HG02852 (cell line): Measurements from ENCODE around the gene ALKAL2.
"Not testable (repeated sequence)": the region's sequence is repeated elsewhere in the genome, so short reads cannot be mapped to it uniquely, and the experiment has no call there.

Experiments used
- ATAC-seq: cut with Tn5 transposase; IDR thresholded peaks from one replicate; pipeline ENCODE4 v1.9.1; 2021; ENCODE audit warnings: mild to moderate bottlenecking, moderate library complexity; ENCODE audit not compliant: unreplicated experiment

The ALKAL2 gene, protein sequence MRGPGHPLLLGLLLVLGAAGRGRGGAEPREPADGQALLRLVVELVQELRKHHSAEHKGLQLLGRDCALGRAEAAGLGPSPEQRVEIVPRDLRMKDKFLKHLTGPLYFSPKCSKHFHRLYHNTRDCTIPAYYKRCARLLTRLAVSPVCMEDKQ

DNA sequence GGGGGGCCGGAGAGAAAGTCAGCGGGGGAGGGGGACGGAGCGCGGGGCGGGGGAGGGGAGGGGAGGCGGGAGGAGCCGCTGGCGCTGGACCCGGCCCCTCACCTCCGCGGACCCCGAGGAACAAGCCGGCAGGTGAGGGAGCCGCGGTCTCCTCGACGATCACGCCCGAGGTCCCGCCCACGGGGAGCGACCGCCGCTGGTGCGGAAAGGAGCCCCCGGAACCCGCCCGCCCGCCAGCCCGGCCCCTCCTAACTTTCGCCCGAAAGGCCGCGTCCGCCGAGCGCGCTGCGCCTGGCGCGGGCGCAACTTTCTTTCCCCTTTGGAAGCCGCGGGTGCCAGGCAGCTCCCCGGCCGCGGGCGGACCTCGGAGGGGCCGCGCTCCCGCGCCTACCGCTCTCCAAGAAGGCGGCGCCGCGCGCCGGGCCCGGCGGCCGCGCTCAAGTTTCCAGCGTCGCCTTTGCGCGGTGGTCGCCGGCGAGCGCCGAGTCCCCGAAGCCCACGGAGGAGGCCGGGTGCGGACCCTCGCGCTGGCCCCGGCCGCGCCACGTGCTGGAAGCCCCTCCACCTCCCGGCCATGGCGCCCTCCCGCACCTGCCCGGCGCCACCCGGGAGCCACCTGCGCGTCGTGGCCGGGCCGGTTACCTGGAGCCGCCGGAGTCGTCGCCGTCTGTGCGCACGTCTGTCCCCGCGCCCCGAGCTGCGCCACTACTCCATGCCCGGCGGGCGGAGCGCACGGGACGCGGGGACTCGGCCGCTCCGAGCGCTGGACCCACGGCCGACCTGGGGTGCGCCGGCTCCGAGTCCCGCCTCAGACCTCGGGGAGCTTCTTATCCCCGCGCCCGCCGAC lies at the start of gene ALKAL2:
ALKAL2 (minus strand) TSS at position 181 of the 847 bp plus-strand sequence. CDS start 256 bp downstream, outside the sequence.
- ATAC-seq, result no peak

DNA sequence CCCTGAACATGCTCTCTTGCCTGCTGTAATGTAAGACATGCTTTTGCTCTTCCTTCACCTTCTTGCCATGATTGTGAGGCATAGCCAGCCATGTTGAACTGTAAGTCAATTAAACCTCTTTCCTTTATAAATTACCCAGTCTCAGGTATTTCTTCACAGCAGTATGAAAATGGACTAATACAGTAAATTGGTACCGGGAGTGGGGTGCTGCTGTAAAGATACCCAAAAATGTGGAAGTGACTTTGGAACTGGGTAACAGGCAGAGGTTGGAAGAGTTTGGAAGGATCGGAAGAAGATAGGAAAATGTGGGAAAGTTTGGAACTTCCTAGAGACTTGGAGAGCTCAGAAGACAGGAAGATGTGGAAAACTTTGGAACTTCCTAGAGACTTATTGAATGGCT lies 49.1 kb upstream of the ALKAL2 start:
- ATAC-seq, result not testable (repeated sequence)

DNA sequence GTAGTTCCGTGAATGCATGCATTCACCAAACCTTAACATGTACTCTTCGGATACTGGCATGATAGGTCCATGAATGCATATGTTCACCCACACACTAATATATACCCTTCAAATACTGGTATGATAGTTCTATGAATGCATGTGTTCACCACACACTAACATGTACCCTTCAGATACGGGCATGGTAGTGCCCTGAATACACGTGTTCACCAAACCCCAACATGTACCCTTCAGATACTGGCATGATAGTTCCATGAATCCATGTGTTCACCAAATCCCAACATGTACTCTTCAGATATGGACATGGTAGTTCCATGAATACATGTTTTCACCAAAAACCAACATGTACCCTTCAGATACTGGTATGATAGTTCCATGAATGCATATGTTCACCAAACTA lies 48.5 kb upstream of the ALKAL2 start:
- no peak for ATAC-seq

DNA sequence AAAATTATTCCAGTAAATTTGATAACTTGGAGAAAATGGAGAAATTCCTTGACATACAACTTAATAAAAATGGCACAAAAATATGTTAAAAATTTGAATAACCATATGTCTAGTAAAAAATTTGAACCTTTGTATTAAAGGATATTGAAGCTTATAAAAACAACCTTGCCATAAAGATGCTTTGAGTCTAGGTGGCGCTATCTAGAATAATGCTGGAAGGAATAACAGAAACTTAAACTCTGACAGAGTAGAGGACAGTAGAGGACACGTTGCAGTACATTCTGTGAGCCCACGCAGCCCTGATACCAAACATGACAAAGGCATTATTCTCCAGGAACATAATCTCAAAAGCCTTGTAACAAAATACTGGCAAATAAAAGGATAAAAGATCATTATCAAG lies 44.7 kb upstream of the ALKAL2 start:
- no peak for ATAC-seq

DNA sequence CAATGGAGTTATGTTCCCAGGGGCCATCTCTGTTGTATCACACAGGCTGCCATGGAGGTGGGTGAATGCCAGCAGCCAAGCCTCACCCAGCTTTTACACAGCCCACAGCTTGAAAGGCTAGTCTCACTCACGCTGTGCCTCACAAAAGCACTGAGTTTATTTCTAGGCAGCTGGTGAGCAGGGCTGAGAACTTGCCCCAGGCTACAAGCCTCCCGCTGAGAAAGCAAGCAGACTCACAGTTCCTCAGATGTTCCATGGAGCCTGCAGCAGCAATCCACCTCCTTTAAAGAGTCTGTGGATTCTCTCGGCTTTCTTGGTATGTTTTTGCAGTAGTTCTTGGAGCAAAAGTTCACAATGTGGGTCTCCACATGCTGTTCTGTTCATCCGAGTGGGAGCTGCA lies 40.9 kb upstream of the ALKAL2 start:
- ATAC-seq, result no peak

DNA sequence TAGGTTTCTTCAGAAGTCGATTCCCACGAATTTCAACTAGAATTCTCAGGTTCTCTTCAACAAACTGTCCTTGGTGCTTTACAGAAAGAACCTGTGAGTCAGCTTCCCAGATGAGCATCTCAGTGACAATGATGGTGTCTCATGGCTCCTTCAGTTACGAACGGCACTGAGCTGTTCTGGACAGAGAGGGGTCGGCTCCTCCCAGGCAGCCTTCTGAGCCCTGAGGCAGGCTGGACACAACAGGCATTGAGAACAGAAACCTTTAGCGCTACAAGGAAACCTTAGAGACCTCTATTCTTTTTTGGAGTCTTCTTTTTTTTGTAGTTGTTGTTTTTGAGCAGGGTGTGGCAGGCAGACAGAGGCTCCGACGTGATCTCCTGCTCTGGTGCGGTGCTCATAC lies 35.1 kb upstream of the ALKAL2 start:
- ATAC-seq, result no peak

DNA sequence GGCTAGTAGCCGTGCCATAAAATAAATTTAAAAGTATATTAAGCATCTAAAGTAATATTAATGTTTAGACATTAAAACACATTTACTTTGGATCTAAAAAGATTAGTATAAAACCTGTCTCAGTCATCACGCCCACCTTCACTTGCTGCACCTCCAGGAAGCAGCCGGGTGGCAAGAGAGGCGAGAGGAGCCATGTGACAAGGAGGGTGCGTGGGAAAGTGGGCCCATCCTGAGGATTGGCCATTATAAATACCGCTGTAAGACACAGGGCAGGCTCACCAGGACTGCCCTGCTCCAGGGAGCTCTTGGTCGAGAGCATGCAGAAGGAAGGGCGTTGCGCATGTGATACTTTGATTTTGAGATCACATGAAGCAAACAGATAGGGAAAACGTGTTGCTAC lies 34.4 kb upstream of the ALKAL2 start:
- no peak for ATAC-seq

DNA sequence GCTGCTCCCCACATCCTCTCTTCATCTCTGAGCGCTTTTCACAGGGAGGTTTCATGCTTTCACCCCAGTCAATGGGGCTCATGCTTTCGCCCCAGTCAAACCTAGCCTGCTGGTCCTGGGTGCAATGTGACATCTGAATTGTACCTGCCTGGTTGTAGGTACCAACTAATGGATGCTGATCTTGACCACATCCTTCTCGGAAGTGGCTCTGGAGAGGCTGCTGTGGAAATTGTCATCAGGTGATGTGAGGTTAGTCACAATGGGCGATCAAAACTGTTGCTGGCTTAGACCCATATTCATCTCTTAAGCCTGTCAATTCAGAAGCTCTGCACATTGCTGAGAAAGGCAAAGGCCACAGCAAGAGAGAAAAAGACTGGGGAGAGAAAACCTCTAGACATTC lies 32.7 kb upstream of the ALKAL2 start:
- ATAC-seq, result no peak

DNA sequence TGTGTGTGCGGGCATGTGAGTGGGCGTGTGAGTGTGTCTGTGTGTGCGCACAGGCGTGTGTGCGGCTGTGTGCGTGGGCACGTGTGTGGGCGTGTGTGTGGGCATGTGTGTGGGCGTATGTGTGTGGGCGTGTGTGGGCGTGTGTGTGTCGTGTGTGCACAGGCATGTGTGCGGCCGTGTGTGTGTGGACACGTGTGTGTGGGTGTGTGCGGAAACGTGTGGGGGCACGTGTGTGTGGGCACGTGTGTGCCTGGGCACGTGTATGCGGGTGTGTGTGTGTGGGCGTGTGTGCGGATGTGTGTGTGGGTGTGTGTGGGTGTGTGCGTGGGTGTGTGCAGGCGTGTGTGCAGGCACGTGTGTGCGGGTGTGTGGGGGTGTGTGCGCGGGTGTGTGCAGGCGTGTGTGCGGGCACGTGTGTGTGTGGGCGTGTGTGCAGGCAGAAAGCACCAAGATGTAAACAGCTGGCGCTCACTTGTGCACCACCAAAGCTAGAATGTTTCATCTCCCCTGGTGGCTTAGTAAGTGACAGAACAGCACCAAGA lies 31.2 kb upstream of the ALKAL2 start:
- ATAC-seq, result no peak

DNA sequence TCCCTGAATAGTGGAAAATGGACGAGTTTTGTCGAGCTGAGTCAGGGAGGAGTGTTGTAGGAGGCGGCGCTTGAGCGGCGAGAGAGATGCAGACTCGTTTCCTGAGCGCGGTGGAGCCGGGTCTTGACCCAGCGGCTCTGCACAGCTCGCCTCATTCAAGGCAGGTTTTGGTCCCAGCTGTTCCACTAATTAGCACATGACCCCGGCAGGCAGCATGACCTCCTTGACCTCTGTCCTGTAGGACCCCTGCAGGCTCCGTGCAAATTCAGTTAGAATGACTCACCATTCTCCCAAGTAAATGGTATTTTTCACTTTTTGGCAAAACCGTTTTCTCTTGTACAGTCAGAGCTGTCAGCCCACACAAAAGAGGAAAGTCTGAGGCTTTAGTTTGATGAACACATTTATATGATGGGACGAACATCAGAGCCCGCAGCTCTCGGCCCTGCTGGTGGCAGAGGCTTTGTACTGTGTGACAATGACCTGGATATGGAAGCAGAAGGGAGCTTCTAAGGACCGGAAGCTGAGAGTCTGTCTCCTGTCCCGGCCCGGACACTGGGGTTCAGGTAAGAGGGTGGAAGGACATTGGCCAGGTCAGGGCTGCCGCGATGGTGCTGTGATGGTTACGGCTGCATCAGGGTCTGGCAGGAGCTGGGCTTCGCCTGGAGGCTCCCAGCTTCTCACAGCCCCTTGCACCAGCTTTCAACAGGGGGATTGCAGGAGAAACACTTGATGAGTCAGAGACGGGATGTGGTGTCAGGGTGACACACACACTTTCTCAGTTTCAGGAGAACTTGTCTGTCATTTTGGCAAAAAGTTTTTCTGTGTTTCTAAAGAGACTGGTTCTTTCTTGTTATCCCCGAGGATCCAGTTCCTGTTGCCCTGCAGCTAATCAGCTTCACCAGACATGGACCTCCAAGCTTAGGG lies 29.9 kb upstream of the ALKAL2 start:
- no peak for ATAC-seq

DNA sequence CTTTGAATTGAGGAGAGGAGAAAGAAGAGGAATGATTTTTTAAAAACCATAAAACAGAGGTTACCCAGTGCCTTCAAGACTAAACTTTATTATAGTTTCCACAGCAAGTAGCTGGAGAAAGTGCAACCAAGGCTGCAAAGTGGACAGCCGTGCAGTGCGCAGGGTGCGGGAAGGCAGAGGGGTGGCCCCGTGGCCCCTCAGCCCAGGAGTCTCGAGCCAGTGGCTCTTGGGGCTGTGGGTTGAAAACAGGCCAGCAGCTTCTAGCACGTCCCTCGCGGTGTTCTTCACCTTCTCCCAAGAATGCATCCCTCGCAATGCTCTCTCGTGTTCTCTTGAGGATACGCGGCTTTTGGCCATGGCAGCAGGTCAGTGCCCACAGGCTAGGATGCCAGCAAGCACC lies 28.5 kb upstream of the ALKAL2 start:
- ATAC-seq, result no peak

DNA sequence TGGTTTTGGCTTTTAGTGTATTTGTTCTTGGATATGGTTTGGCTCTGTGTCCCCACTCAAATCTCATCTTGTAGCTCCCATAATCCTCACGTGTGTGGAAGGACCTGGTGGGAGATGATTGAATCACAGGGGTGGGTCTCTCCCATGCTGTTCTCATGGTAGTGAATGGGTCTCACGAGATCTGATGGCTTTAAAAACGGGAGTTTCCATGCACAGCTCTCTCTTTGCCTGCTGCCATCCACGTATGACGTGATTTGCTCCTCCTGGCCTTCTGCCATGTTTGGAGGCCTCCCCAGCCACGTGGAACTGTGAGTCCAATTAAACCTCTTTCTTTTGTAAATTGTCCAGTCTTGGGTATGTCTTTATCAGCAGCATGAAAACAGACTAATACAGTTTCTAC lies 28.0 kb upstream of the ALKAL2 start:
- not testable (repeated sequence) for ATAC-seq

DNA sequence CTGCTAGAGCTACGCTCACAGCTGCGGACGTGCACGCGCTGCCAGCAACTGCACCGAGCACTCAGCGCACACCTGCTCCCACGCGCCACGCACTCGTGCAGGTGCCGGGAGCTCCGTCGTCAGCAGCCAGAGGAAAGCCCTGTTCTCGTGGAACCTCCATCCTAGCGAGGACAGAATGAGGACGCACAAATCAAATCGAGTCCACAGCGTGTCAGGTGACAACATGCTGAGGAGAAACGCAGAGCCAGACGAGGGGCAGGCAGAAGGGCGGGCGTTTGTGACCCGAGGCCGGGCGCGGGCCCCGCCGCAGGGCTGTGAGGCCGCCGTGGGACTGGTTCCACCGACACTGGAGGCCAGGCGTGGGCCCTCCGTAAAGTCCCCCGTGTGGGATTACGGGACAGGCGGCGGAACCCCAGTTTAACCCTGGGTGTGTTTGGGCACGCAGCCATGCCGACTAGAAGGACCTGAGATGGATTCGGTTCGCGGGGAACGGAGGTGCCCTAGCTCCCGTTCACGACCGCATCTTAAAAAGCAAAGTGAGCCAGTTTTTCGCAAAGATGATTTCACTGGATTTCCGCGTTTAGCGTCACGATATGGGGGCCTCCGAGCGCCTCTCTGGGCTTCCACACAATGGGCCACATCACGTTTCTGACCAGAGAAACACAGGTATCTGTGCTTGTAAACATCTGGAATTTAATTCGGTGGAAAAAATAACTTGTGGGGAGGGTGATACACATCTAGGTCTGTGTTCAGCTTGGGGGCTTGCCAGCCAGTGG lies 26.9 kb upstream of the ALKAL2 start:
- no peak for ATAC-seq

DNA sequence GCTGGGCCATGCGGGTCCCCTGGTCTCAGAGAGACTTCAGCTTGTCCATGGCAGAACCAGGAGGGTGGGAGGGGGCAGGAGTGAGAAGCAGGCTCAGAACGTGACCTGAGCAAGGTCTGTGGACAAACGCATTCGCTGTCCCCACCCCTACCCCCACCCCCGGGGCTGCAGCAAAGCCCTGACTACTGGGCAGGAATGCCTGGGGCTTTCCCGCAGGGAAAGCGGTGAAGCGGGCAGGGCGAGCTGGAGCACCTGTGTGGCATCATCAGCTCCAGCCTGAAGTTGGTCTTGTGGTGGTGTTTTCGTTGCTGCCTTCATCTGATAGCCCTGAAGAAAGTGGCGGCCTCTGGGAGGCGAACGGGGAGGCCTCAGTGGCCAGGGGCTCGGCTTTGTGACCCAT lies 26.1 kb upstream of the ALKAL2 start:
- ATAC-seq, result no peak

DNA sequence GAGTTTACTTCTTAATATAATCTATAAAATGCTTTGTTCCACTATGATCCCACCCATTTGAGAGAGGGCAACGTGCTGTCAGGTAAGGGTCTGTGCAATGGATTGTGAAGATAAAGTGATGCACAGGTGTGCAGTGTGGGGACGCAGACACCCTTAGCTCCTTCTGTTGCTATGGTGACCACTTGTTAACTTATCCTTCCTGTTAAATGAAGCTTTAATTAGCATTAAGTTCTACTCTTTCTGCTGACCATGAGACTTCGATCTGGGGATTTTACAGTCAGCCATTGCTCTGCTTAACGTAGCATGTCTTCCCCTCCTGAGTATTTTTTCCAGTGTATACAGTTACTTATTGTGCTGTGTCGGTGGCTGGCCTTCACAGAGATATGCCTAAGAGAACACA lies 23.1 kb upstream of the ALKAL2 start:
- ATAC-seq, result no peak

DNA sequence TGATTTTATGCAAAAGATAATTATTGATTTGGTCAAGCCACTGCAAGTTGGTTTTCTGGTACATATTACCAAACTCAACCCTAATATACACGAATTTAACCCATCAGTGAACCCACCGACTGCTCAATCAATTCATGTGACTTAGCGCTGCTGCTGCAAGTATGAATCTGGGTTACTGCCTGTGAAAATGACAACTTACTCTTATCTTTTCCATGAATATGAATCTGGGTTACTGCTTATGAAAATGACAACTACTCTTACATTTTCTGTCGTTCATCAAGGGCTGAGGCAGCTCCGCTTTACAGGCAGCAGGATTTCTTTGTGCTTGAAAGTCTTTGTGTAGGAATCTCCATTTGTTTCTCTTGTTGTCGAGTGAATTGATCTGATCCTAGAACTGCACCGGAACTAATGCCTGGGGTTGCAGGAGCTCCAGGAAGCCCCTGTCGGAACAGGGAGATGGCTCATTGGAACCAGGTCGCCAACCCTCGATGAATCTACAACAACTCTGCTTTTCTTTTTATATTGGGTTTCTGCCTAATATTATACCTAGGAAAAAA lies 22.1 kb upstream of the ALKAL2 start:
- no peak for ATAC-seq

DNA sequence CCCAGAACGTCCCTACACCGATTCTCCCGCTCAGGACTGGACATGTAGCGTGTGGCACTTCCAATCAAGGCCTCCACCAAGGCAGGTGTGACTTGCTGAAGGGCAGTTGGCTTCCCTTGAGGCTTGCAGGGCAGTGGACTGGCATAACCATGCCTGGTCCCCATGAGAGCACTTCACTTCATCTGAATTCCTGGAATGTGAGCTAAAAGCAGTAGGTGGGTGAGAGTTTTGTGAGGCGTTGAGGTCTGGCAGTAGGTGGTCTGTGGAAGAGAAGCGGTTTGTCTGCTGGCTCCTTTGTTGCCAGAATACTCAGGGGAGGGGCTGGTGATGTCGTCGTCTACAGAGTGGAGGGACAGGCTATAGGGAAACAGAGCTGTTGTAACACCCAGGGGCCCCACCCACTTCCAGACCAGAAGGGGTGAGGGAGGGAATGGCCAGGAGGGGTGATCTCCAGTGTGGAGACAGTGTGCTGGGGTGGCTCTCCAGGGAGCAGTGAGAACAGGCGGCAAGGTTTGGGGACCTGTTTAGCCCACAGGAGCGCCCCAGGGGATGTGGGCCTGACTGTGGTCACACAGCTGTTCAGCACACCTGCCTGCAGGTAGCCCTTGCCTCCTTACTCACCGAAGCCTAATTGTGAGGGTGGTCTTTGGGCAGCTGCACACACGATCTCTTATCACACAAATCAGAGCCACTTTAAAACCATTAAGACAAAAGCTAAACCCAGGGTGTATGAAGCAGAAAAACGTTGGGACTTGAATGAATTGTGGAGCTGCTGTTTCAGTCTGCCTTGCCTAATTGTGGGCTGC lies 21.5 kb upstream of the ALKAL2 start:
- no peak for ATAC-seq

DNA sequence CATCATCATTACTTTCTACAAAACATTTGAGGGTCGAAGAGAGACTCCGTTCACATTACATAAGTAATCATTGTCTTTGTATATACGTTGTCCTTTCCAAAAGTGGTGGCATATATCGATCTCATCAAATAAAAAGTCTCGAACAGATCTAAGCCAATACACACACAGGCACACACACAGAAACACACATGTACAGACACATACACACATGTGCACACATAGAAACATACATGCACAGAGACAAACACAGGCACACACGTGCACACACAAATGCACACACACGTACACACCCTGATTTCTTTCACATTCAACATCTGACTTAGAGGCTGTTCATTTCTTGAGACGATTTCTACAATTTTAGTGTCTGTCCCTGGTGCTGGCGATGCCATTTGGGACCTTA lies 17.5 kb upstream of the ALKAL2 start:
- no peak for ATAC-seq

DNA sequence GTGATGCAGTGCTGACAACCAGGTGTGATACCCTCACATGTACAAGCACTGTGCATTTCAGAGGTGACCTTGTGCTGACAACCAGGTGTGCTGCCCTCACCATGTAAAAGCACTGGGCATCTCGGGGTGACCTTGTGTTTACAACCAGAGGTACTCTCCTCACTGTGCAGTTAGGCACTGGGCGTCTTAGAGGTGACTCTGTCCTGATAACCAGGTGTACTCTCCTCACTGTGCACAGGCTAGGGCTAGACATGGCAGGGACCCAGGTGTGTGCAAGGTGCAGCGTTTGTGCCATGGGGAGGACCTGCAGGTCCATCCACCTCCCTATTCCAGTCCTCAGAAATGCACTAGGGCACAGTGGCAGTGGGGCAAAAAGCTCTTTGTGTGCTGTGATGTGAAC lies 8.5 kb upstream of the ALKAL2 start:
- ATAC-seq, result no peak
